Measurements from ENCODE around the gene RBP4.
A peak's percentile ranks its signal among the peaks of the same experiment; 100 is the strongest.
"Not testable (repeated sequence)": the region's sequence is repeated elsewhere in the genome, so short reads cannot be mapped to it uniquely, and the experiment has no call there.

The RBP4 gene

GRCh38 chr10:93565446-93565845 is 35.6 kb downstream of the RBP4 start:
- no peak for DNase-seq

GRCh38 chr10:93560541-93560940 is 40.5 kb downstream of the RBP4 start:
- no peak for DNase-seq

GRCh38 chr10:93559490-93559889 is 41.5 kb downstream of the RBP4 start:
- DNase-seq = no peak

GRCh38 chr10:93554760-93555432 is 46.1 kb downstream of the RBP4 start:
- peak; percentile 91 for DNase-seq

DNA sequence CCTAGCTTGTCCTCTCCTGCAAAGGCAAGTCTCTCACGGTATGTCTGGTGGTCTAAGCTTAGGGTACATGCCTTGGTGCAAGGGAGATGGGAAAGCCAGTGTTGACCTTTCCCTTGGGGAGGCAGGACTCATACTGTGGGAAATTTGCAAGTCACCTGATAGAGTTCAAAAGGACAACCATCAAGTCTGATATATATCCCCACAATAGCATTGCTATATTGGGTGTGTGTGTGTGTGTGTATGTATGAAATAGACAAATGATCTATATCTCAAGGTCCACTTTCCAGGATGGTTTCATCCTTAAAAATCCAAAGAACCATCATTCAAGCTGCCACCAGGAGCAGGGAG is 46.7 kb downstream of the RBP4 start:
- no peak for DNase-seq

DNA sequence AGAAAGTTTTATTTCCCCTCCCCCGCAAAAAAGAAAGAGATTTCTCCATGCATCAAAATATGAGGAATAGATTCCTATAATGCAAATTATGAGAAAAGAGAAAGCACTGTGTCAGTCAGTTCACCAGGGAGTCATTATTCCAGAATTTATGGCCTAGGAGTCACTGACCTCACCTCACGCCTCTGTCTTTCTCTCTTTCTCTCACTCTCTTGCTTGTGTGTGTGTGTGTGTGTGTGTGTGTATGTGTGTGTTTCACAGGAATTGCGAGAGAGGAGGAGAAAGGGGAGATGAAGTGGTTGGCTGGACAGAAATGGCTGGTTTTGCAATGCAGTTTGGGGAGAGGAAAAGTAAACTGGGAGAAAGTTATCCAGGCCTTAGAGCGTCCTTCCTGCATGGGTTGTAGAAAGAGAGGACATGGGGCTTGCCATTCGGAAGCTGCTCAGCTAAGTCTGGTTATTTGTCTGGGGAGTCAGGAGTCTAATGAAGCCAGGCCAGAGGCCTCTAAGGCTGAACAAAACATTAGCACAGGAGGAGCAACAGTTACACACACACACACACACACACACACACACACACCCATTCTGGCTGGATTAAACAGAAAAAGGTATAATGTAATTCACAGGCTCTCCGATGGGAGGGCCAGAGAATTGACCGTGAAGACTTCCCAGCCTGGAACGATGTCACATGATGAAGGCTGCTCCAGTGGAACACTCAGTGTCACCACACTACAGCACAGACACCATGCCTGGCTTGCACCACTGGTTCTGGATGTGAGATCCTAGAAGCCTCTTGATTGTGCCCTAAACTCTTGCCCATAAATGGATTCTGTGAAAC is 47.3 kb downstream of the RBP4 start:
- DNase-seq = no peak

DNA sequence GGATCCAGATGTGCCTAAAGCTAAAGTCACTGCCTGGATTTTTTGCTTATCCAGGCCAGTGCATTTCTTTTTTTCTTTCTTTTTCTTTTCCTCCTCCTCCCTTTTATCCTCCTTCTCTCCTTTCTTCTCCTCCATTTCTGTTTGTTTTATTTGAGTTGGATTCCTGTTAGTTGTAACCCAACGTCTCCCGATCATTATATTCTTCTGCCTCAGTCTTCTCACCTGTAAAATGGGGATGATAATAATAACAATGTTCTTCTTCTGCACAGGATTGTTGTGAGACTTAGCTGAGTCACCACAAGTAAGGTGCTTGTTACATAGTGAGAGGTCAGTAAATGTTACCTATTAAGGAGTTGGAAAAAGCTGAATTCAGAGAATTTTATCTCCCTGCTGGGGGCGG is 48.3 kb downstream of the RBP4 start:
- DNase-seq = no peak

- DNase-seq = no peak
Observed at GRCh38 chr10:93550606-93551005, 50.4 kb downstream of the RBP4 start.

DNA sequence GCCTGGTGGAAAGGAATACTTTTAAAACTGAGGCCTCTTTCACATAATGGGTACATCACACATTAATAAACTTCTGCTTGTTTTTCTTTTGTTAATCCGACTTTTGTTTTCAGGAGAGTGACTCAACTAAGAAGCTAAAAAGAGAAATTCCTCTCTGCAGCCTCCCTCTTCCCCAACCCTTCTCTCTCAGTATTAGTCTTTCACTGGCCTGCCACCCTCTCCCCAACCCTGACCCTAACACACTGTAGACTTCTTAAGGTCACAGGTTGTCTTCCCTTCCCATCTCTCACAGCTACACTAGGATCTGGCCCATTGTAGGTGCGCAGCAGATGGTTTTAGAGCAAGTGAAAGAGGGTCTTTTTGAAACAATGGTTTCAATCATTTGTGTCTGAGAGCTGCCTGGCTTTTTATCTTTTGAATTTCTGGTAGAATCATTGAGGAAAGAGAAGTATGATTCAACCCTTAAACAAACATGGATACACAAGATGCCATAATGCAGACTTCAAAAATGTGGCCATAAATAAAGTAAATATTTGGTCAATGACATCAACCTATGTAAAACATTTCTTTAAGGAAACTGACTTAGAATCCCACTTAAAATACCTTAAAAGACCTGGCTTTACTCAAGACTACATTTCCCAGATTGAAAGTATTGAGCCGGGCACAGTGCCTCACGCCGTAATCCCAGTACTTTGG is 52.5 kb downstream of the RBP4 start:
- DNase-seq = no peak

DNA sequence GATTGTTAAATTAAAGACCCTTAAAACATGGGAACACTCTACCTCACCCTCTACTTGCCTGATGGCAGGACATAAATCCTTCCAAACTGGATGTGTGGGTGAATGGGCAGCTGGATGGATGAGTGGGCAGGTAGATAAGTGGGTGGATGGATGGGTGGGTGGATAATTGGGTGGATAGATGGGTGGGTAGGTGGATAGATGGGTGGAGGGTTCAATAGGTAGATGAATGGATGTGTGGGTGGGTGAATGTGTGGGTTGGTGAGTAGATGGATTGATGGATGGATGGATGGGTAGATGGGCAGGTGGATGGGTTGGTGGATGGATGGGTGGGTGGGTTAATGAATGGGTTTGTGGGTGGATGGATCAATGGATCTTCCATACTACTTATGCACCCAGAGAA is 53.5 kb downstream of the RBP4 start:
- no peak for DNase-seq

- DNase-seq = not testable (repeated sequence)
Observed at GRCh38 chr10:93546995-93547394, 54.0 kb downstream of the RBP4 start.

- peak; percentile 99 for DNase-seq
Observed at GRCh38 chr10:93542358-93542791, 58.7 kb downstream of the RBP4 start.
